22Rv1 (cell line): ENCODE measurements around the gene NCLN.

Experiments
- H3K27ac ChIP-seq: fragments of 450-650 bp; 2 replicates; pipeline ENCODE4 v1.5.1; 2017
- CTCF ChIP-seq: fragments of 450-650 bp; IDR thresholded peaks from 2 replicates; pipeline ENCODE4 v1.5.1; 2017; ENCODE audit warnings: mild to moderate bottlenecking
- ZFX ChIP-seq: fragments of 450-650 bp; IDR thresholded peaks from 2 replicates; pipeline ENCODE4 v1.6.1; 2017; ENCODE audit warnings: antibody characterized with exemption, borderline replicate concordance

NCLN gene

DNA sequence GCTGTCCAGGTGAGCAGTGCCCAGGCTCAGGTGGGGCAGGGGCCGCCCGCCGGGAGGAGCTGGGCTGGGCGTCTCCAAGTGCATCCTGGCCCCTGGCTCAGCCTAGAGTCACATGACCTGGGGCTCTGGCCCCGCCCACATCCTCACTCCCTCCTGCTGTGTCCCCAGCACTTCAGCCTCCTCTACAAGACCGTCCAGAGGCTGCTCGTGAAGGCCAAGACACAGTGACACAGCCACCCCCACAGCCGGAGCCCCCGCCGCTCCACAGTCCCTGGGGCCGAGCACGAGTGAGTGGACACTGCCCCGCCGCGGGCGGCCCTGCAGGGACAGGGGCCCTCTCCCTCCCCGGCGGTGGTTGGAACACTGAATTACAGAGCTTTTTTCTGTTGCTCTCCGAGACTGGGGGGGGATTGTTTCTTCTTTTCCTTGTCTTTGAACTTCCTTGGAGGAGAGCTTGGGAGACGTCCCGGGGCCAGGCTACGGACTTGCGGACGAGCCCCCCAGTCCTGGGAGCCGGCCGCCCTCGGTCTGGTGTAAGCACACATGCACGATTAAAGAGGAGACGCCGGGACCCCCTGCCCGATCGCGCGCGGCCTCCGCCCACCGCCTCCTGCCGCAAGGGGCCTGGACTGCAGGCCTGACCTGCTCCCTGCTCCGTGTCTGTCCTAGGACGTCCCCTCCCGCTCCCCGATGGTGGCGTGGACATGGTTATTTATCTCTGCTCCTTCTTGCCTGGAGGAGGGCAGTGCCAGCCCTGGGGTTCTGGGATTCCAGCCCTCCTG, 21.9 kb downstream of the NCLN start:
- no peak overlapping the region for H3K27ac ChIP-seq
- TF ChIP-seq ZFX (no peak), CTCF (no peak)

GRCh38 chr19:3208317-3209207, 22.8 kb downstream of the NCLN start:
- H3K27ac ChIP-seq = no peak overlapping the region
- TF ChIP-seq CTCF (no peak), ZFX (no peak)

DNA sequence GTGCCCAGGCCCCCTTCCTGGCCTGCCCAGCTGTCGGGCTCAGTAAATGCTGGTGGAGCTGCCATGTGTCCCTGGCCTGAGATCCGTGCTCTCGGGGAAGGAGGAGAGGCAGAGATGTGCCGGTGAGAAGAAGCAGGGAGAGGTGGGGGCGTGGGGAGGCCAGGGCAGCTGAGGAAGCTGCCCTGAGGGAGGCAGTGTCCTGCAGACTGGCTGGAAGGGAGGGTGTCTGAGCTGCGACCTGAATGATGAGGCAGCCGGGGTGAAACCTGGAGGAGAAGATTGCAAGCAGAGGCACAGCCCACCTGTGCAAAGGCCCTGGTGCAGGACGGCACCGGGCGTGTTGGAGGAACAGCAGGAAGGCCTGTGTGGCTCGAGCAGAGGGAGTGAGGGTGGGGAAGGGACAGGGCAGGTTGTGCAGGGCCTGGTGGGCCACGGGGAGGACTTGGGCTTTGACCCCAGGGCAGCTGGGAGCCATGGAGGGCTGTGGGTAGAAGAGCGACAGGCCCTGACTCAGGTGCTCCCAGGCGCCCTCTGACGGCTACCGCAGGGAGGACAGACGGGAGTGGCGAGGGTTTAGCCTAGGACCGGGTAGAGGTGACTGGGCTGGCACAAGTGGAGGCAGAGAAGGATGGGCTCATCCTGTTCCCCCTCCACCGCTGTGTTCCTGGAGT, 24.8 kb downstream of the NCLN start:
- H3K27ac ChIP-seq = no peak overlapping the region
- TF ChIP-seq ZFX = no peak
- peak; percentile 78 for TF ChIP-seq CTCF

DNA sequence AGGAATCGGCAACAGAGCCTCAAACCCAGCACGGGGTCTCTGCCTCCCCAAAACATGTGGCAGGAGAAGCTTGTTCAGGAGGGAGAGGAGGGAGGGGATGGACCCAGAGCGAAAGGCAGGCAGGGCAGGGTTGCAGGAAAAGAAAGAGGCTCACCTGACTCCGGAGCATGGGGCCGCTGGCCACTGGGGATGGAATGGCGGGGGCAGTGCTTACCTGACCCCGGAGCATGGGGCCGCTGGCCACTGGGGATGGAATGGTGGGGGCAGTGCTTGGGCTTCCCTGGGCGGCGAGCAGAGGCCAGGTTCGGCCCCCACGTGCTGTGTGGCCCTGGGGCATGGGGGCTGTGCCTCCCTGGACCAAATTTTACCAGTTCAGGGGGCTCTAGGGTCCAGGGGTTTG, 25.5 kb downstream of the NCLN start:
- no peak overlapping the region for H3K27ac ChIP-seq
- no peak for TF ChIP-seq ZFX
- TF ChIP-seq CTCF = no peak

- no peak for TF ChIP-seq ZFX
- no peak for TF ChIP-seq CTCF
- no peak overlapping the region for H3K27ac ChIP-seq
Measured at GRCh38 chr19:3213159-3213558, 27.4 kb downstream of the NCLN start.

DNA sequence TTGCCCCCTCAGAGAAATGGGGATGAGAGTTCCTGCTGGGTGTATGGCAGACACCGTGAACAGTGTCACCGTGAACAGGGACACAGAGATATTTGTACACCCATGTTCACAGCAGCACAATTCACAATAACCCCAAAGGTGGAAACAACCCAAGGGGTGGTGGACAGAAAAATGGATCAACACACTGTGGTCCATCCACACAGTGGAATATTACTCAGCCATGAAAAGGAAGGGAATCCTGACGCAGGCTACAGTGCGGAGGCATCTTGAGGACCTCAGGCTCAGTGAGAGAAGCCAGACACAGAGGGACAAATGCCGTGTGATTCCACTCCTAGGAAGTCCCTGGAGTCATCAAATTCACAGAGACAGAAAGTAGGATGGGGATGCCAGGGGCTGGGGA, 31.1 kb downstream of the NCLN start:
- TF ChIP-seq ZFX = no peak
- no peak for TF ChIP-seq CTCF
- H3K27ac ChIP-seq = no peak overlapping the region
